Stimulated activated memory B cell treated with anti-CD40 and anti-IgM and Interleukin-4, amounts not matched to agents 10 μg/mL and 1 μg/mL and 100 μg/mL, for 72 hours (primary cell): ENCODE measurements around the gene CACNA1E.

Experiments
- ATAC-seq: fragments of 150-1000 bp; cut with Tn5 transposase; 2 replicates; pipeline ENCODE4 v1.10.0; 2021
- H3K27ac Mint-ChIP-seq: one replicate; pipeline ENCODE4 v1.8.0; 2022; ENCODE audit warnings: mild to moderate bottlenecking, mixed read lengths
- H3K27me3 Mint-ChIP-seq: one replicate; pipeline ENCODE4 v1.8.0; 2022; ENCODE audit warnings: mixed read lengths
- H3K36me3 Mint-ChIP-seq: one replicate; pipeline ENCODE4 v1.8.0; 2022; ENCODE audit warnings: mixed read lengths
- H3K4me1 Mint-ChIP-seq: one replicate; pipeline ENCODE4 v1.8.0; 2022; ENCODE audit warnings: mixed read lengths
- H3K4me3 Mint-ChIP-seq: one replicate; pipeline ENCODE4 v1.8.0; 2022; ENCODE audit warnings: mild to moderate bottlenecking, moderate library complexity, mixed read lengths
- H3K9me3 Mint-ChIP-seq: one replicate; pipeline ENCODE4 v1.8.0; 2022; ENCODE audit warnings: mixed read lengths

Gene CACNA1E

DNA sequence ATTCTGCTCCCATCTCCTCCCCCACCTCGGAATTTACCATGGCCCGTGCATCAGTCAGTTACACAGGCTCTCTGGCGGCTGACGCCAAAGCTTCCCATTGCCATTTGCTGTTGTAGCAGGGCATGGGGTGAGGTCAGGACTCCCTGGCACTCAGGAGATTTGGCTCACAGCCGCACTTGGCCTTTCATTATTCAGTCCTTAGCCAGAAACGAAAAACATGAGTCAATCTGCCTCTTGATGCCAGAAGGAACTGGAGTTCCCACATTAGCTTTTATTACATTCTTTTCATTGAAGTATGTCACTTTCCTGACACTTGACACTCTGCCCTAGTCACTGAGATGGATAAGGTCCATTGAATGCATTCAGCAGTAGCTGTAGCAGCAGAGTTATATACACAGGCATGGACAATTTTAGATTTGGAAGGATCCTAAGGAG lies 260.6 kb downstream of the CACNA1E start:
- Mint-ChIP-seq H3K4me3 (no peak overlapping the region), H3K4me1 (no peaks in the 10 kb centered on the region), H3K9me3 (no peaks in the 10 kb centered on the region), H3K27ac (no peak overlapping the region), H3K27me3 (no peaks in the 10 kb centered on the region), H3K36me3 (no peaks in the 10 kb centered on the region)
- ATAC-seq = no peak

DNA sequence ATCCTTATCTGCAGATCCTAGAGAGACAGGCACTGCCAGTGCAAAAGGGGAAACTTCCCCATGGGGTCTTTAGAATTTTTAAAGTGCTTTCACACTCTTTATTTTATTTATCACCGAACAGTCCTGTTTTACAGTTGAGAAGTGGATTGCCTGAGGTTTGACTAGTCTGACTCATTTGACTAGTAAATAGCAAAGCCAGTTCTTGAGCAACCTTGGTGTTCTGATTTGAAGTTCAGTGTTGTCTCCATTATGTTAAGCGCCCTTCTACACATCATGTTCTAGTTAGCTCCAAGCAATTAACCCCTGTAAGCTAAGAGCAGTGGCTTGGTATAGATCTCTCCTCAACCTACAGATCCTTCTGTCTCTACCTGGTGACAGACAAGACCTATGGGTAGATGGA lies 262.9 kb downstream of the CACNA1E start:
- Mint-ChIP-seq H3K27ac (no peak overlapping the region), H3K9me3 (no peaks in the 10 kb centered on the region), H3K4me1 (no peaks in the 10 kb centered on the region), H3K36me3 (no peaks in the 10 kb centered on the region), H3K4me3 (no peak overlapping the region), H3K27me3 (no peaks in the 10 kb centered on the region)
- no peak for ATAC-seq

DNA sequence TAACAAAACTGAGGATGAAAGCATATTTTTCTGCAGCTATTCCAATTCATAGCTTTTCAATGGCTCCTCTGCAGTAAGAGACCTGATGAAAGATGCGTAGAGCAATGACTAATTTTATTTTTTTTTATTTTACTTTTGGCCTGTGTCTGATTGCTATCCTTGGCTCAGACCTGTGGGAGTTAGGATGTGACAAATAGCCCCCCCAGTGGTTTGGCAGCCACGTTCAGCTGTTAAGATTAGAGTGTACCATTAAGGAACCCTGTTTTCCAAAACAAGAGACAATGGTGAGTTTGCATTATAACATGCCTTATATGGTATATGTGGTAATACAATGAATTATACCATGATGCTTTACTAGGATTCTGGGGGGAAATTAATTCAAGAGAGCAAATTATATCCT lies 264.7 kb downstream of the CACNA1E start:
- no peak overlapping the region for H3K27ac Mint-ChIP-seq
- no peak for ATAC-seq

DNA sequence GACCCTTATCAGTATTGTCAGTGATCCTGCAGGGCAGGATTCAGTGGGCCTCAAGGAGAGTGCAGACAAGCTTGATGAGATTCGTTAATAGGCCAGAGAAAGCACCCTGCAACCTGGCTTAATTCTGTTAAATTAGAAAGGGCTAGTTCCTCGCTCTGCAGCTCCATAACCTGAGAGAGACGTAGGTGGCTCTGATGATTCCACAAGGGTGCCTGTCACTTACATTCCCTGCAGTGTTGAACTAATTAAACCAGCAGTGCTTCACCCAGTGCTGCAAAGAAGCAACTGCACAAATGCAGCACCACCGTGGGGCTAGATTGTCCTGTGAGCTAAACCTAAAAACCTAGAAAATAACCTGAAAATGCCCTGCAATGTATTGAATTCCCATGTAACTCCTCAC lies 270.8 kb downstream of the CACNA1E start:
- H3K27ac Mint-ChIP-seq = no peak overlapping the region
- H3K36me3 Mint-ChIP-seq = peaks cover 9% of the 10 kb centered on the region
- no peaks in the 10 kb centered on the region for H3K4me1 Mint-ChIP-seq
- no peak overlapping the region for H3K4me3 Mint-ChIP-seq
- no peak for ATAC-seq
- H3K27me3 Mint-ChIP-seq = peaks cover 7% of the 10 kb centered on the region
- H3K9me3 Mint-ChIP-seq = no peaks in the 10 kb centered on the region

More for the DNA sequence above, 264.7 kb downstream of the CACNA1E start:
- Mint-ChIP-seq H3K36me3 (no peaks in the 10 kb centered on the region), H3K4me3 (no peak overlapping the region), H3K9me3 (no peaks in the 10 kb centered on the region), H3K27me3 (no peaks in the 10 kb centered on the region), H3K4me1 (no peaks in the 10 kb centered on the region)

DNA sequence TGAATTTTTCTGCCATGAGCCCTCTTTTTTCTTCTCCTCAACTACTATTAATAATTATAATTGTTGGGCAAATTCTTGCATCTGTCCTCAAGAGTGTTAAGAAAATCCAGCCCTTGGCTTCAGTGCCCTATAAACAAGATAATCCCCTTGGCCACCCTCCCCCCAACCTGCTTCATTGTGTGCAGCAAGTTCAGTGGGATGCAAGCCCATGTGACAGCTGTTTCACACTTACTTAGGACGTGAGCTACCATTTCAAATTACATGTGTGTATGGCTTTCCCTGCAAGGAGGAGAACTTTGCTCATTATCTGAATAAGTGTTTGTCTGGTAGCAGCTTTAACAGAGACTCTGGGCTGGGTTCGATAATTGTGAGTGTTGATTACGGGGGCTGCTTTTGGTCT lies 276.2 kb downstream of the CACNA1E start:
- Mint-ChIP-seq H3K27me3 (peaks cover 7% of the 10 kb centered on the region), H3K36me3 (peaks cover 9% of the 10 kb centered on the region), H3K9me3 (no peaks in the 10 kb centered on the region), H3K27ac (no peak overlapping the region), H3K4me1 (no peaks in the 10 kb centered on the region), H3K4me3 (no peak overlapping the region)
- no peak for ATAC-seq

DNA sequence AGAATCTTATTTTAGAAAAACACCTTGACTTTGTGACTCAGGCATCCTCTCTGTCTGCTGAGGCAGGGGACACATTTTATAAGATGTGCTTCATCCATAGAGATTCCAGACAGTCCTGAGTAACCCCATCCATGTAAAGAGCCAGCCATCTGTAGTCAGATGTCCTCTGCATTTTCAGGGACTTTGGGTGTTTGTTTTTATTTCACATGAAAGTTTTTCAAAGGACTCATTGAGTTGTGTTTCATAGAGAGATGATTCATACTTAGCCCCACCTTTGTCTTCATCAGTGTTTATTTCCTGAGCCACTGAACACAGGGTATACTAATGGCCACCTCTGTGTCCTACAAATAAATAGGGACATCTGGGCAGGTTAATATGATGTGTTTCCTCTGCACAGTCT lies 280.4 kb downstream of the CACNA1E start:
- no peaks in the 10 kb centered on the region for H3K4me1 Mint-ChIP-seq
- H3K27ac Mint-ChIP-seq = no peak overlapping the region
- H3K36me3 Mint-ChIP-seq = no peaks in the 10 kb centered on the region
- H3K9me3 Mint-ChIP-seq = no peaks in the 10 kb centered on the region
- no peak for ATAC-seq
- no peaks in the 10 kb centered on the region for H3K27me3 Mint-ChIP-seq
- no peak overlapping the region for H3K4me3 Mint-ChIP-seq

DNA sequence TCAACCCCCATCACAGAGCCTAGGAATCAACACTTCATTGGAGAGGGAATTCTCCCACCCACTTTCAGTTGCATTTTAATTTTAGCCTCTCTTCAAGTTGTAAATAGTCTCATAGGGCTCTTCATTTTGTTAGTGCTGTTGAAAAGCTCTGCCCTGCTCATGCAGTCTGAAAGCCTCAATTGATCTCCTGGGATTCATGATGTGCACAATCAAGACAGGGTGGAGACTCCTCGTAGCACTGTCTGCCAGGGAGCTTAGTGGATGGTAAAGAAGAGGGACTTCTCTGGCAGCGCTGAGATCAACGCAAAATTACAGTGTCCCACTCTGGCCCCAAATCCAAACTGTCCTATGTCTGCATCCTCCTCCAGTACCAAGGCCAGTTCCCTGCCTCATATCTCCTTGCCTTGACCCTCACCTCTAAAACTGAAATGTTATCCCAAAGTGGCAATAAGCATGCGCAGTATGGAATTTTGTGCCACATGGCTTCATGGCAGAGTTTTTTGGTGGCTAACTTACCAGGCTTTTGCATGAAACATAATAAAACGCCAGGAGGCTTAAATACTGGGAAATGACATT lies 282.2 kb downstream of the CACNA1E start:
- Mint-ChIP-seq H3K4me1 (no peaks in the 10 kb centered on the region), H3K4me3 (no peak overlapping the region), H3K27ac (no peak overlapping the region), H3K27me3 (no peaks in the 10 kb centered on the region), H3K36me3 (no peaks in the 10 kb centered on the region), H3K9me3 (no peaks in the 10 kb centered on the region)
- ATAC-seq = no peak

DNA sequence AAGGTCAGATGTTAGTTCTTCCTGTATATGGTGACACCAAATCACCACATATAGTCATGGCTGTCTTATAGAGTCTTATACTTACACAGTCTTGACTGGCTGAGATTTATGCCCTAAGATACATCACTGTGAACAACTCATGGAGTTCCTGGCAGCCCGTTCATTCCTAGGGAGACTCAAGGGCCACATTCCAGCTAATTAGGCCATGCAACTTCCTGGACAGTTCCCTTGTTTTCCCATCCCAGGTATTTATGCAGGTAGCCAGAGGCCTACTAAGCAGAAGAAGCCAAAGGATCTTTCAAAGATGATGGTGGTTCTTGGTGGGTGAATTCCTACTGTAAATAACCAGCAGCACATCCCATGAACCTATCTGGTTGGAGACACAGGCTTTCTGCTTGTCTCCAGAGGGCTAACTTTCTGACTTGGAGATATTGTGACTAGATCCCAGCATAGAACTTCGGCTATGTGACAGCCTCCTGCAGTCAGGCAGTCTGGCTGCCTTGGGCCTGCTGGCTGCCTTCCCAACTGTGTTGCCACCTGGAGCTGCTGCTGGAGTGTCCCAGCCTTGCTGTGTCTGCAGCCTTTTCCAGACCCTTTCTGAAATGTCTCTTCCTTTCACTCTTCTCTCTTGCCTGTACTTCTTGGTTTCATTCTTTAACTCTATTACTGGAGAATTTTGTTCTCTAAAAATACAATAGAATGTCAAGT lies 283.8 kb downstream of the CACNA1E start:
- no peaks in the 10 kb centered on the region for H3K27me3 Mint-ChIP-seq

DNA sequence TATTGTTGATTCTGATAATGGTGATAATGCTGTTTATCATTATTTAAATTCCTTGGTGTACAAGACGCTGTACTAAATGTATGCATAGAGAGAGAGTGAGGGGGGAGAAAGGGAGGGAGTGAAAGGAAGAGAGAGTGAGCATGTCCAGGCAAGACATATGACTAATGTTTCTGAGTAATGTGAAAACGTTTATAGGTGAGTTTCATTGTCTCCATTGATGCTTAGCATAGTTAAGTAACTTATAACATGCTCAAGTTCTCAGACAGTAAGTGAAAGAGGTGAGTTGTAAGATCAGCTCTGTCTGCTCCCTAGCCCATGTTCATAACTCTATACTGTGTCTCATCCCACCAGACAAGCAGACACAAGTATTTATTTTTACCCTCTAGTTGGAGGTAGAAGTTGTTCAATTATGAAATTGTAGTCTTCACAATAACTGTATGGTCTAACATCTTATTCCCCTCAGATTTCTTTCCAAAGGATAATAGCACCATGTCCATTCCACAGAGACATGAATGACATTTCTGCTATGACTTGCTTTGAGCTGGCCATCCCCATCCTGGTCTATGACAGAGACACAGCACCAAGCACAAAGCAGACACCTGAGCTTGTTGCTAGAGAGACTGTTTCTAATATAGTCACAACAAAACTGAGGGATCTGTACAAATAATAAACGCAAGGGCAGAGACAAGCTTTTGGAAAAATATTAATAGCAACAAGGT lies 285.1 kb downstream of the CACNA1E start:
- Mint-ChIP-seq H3K4me3 (no peak overlapping the region), H3K36me3 (no peaks in the 10 kb centered on the region), H3K27ac (no peak overlapping the region), H3K4me1 (no peaks in the 10 kb centered on the region), H3K9me3 (no peaks in the 10 kb centered on the region), H3K27me3 (no peaks in the 10 kb centered on the region)
- ATAC-seq = no peak

More for the DNA sequence above, 283.8 kb downstream of the CACNA1E start:
- H3K27ac Mint-ChIP-seq = no peak overlapping the region
- ATAC-seq = no peak
- no peaks in the 10 kb centered on the region for H3K9me3 Mint-ChIP-seq
- H3K4me3 Mint-ChIP-seq = no peak overlapping the region
- H3K36me3 Mint-ChIP-seq = no peaks in the 10 kb centered on the region
- no peaks in the 10 kb centered on the region for H3K4me1 Mint-ChIP-seq

DNA sequence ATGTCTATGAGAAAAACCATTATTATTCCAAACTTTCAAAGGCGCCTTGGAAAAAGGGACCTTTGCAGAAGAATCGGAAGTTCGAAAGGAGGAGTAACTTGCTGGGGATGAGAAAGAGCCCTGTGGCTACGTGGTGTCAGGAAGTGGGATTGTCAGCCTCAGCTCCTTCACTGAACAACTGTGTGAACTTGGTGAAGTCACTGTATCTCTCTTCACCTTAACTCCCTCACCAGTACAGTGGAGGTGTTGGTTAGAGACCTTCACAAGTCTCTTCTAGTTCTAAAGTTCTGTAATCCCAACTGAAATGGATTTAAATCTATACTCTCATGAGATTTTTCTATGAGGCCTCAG lies 285.6 kb downstream of the CACNA1E start:
- ATAC-seq = no peak
- H3K36me3 Mint-ChIP-seq = no peaks in the 10 kb centered on the region

DNA sequence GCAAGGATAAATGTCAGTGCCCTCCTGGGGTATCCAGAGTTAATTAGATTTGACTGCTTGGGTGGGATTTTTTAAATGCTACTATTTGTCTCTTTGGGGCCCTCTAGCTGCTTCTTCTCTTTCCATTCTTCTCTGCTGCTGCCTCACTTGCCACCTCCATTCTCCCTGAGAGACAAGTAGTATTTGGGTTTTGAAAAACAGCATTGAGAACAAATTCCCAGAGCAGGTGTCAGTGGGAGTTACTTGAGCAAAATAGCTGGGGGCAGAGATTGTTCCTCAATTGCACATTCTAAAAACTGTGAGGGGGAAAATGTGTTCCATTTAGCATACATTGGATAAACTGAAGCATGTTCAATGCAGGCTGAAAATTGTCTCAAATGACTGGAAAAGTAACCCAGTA lies 286.5 kb downstream of the CACNA1E start:
- ATAC-seq = no peak
- no peaks in the 10 kb centered on the region for H3K27me3 Mint-ChIP-seq

More for the DNA sequence above, 285.6 kb downstream of the CACNA1E start:
- Mint-ChIP-seq H3K27me3 (no peaks in the 10 kb centered on the region), H3K9me3 (no peaks in the 10 kb centered on the region), H3K4me3 (no peak overlapping the region), H3K27ac (no peak overlapping the region), H3K4me1 (no peaks in the 10 kb centered on the region)

DNA sequence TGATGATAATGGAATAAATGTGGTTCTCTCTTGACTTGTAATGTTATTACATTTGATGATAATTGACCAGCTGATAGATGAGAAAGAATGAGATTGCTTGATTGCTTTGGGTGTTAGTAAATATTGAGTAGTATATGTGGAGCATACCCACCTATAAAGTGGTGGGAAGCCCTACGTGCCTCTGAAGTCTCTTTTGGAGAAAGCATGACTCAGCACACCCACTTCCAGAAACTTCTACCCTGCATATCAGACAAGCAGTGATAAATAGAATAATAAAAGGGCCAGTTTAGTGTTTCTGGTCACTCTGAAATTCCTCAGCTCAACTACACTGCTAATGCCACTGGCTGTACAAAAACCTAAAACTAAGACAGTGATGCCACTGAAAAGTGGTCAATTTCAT lies 289.4 kb downstream of the CACNA1E start:
- no peak for ATAC-seq
- Mint-ChIP-seq H3K9me3 (no peaks in the 10 kb centered on the region), H3K4me3 (no peak overlapping the region), H3K36me3 (no peaks in the 10 kb centered on the region), H3K27me3 (no peaks in the 10 kb centered on the region), H3K27ac (no peak overlapping the region), H3K4me1 (no peaks in the 10 kb centered on the region)

More for the DNA sequence above, 286.5 kb downstream of the CACNA1E start:
- no peaks in the 10 kb centered on the region for H3K36me3 Mint-ChIP-seq
- H3K4me3 Mint-ChIP-seq = no peak overlapping the region
- H3K9me3 Mint-ChIP-seq = no peaks in the 10 kb centered on the region
- H3K4me1 Mint-ChIP-seq = no peaks in the 10 kb centered on the region
- H3K27ac Mint-ChIP-seq = no peak overlapping the region

DNA sequence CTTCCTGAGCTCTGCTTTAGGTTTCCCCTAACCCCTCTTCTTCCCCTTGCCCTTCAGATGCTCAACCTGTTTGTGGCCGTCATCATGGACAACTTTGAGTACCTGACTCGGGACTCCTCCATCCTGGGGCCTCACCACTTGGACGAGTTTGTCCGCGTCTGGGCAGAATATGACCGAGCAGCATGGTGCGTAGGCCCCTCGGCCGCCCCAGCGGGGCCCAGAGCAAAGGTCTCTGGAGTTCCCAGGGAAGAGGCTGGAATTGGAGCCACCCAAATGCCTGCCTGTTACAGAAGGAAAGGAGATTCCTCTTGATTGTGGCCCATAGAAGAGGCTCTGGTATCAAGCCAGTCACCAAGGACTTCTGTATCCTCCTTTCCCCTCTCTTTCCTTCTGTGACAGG lies 292.7 kb downstream of the CACNA1E start:
- H3K4me1 Mint-ChIP-seq = no peaks in the 10 kb centered on the region
- no peaks in the 10 kb centered on the region for H3K9me3 Mint-ChIP-seq
- no peak overlapping the region for H3K4me3 Mint-ChIP-seq
- H3K27me3 Mint-ChIP-seq = no peaks in the 10 kb centered on the region
- H3K27ac Mint-ChIP-seq = no peak overlapping the region
- no peaks in the 10 kb centered on the region for H3K36me3 Mint-ChIP-seq
- no peak for ATAC-seq

DNA sequence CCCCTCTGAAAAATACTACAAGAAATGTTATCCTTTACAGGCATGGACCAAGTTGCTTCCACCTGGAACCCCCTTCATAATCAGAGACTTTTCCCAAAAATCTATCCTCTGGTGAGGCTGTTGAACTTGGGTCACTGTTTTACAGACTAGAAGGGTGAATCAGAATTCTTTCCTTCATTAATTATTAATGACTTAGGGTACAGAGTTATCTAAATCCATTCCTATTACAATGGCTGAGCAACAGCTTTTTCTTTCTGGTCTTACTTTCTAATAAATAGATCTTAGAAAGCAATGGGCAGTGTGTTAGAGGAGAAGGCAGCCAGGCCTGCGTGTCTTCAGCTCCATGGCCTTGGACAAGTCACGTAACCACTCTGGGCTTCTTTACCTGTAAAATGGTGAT lies 294.0 kb downstream of the CACNA1E start:
- no peaks in the 10 kb centered on the region for H3K36me3 Mint-ChIP-seq

DNA sequence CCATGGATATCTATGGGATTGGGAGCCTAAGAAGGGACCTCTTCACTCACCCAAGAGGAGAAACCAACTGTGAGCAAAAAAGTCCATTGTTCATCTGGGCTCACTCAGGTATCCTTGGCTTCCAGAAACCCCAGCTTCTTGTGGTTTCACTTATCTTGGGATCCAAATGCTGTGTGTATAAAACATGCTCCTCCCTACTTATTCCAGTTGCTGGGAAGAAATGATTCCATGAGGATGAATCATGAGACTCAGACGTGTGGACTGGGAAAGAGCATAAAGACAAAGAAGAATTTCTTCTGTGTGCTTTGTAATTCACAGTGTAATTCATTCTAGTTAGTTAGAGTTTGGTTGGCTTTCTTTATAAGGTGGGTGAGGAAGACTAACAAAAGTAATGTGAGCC lies 294.5 kb downstream of the CACNA1E start:
- no peaks in the 10 kb centered on the region for H3K4me1 Mint-ChIP-seq
- no peaks in the 10 kb centered on the region for H3K9me3 Mint-ChIP-seq
- H3K27me3 Mint-ChIP-seq = no peaks in the 10 kb centered on the region
- no peak for ATAC-seq
- H3K4me3 Mint-ChIP-seq = no peak overlapping the region
- no peak overlapping the region for H3K27ac Mint-ChIP-seq
- no peaks in the 10 kb centered on the region for H3K36me3 Mint-ChIP-seq

More for the DNA sequence above, 294.0 kb downstream of the CACNA1E start:
- no peaks in the 10 kb centered on the region for H3K9me3 Mint-ChIP-seq
- no peak overlapping the region for H3K4me3 Mint-ChIP-seq
- no peaks in the 10 kb centered on the region for H3K27me3 Mint-ChIP-seq
- H3K27ac Mint-ChIP-seq = no peak overlapping the region
- no peaks in the 10 kb centered on the region for H3K4me1 Mint-ChIP-seq
- no peak for ATAC-seq
